ENCODE data around the gene ABCF2.

GRCh38 chr7:151178236-151178635, 48.8 kb downstream of the ABCF2 start:
- TF ChIP-seq ZNF687 (IDR thresholded peaks at IDR 0.05), result no peak
- no peak for TF ChIP-seq ZZZ3 (IDR thresholded peaks at IDR 0.05; ENCODE audit: control insufficient read depth, insufficient read length, low read depth)
- TF ChIP-seq CTCF (IDR thresholded peaks at IDR 0.05 in 2 of 3, conservative IDR thresholded peaks at IDR 0.05 in 1 of 3; ENCODE audit: control insufficient read depth in 2 of 3, extremely low read depth in 1 of 3, insufficient read depth in 1 of 3, low read depth in 3 of 3, low read length in 3 of 3), result no peak
- TF ChIP-seq MEF2A (IDR thresholded peaks at IDR 0.05; ENCODE audit: insufficient read depth, low read depth, low read length), result no peak
- TF ChIP-seq ETV6 (conservative IDR thresholded peaks at IDR 0.05 in 1 of 2, IDR thresholded peaks at IDR 0.05 in 1 of 2; ENCODE audit: borderline replicate concordance in 1 of 2, low read depth in 1 of 2), result no peak
- TF ChIP-seq CBFB (IDR thresholded peaks at IDR 0.05; ENCODE audit: low read depth), result no peak
- no peak for TF ChIP-seq KAT2A (conservative IDR thresholded peaks at IDR 0.05; ENCODE audit: control insufficient read depth, low read depth, low read length)
- no peak for TF ChIP-seq USF2 (IDR thresholded peaks at IDR 0.05; ENCODE audit: borderline replicate concordance, low read depth, low read length)
- no peak for TF ChIP-seq PKNOX1 (IDR thresholded peaks at IDR 0.05)
- TF ChIP-seq MAX (IDR thresholded peaks at IDR 0.05; ENCODE audit: low read depth, low read length), result no peak
- no peak for TF ChIP-seq BRCA1 (IDR thresholded peaks at IDR 0.05; ENCODE audit: low read depth, low read length)
